Panc1 (cell line): ENCODE data around the gene ADCY7. TPM values are rescaled to one million over a fixed set of nuclear protein-coding genes. Genes with fewer than 3 reads are reported as not detected.

Source experiments
- ATAC-seq: fragments of 200-7000 bp; cut with Tn5 transposase; 2 replicates; pipeline ENCODE4 v1.9.1; 2020; ENCODE audit warnings: mild to moderate bottlenecking, moderate library complexity
- BruUV-seq: library from RNA; stranded (reverse); fragments of 400-500 nt; replicated peaks from 2 replicates; lab custom pipeline; 2021; lab: Mats Ljungman, UMichigan
- CTCF ChIA-PET: fragments of 300-600 bp; sonication (Branson Sonifier 250); formaldehyde crosslinking; loops from one replicate; lab custom pipeline; 2022; ENCODE audit warnings: antibody characterized with exemption; lab: Charles Lee
- POLR2A ChIA-PET: fragments of 300-600 bp; sonication (Branson Sonifier 250); formaldehyde crosslinking; loops from one replicate; lab custom pipeline; 2022; ENCODE audit warnings: antibody characterized with exemption; lab: Charles Lee
- DNase-seq: peaks from one replicate; pipeline ENCODE4 v3.0.0-alpha.2; 2010; ENCODE audit warnings: low read depth, low spot score
- H3K27ac ChIP-seq: 2 replicates; pipeline ENCODE4 v1.5.1; 2011; ENCODE audit warnings: mild to moderate bottlenecking, low read length, inconsistent platforms
- H3K27me3 ChIP-seq: fragments of 200-500 bp; sonication (Bioruptor generic); 2 replicates; pipeline ENCODE4 v1.6.0; 2014; ENCODE audit warnings: low read length, inconsistent platforms; ENCODE audit not compliant: control insufficient read depth, insufficient read depth
- H3K36me3 ChIP-seq: fragments of 200-500 bp; sonication (Bioruptor generic); 2 replicates; pipeline ENCODE4 v1.5.1; 2014; ENCODE audit warnings: inconsistent platforms, mild to moderate bottlenecking, low read length, moderate library complexity; ENCODE audit not compliant: control insufficient read depth, insufficient read depth
- H3K4me1 ChIP-seq: 2 replicates; pipeline ENCODE4 v1.5.1; 2011; ENCODE audit warnings: inconsistent platforms, mild to moderate bottlenecking, low read length, moderate library complexity; ENCODE audit not compliant: control insufficient read depth, insufficient read depth
- H3K4me3 ChIP-seq, 2 experiments: 2 replicates each; pipeline ENCODE4 v1.5.1; 2011 to 2012; ENCODE audit warnings: low read depth in 2 of 2, low read length in 2 of 2, mild to moderate bottlenecking in 2 of 2, inconsistent platforms in 1 of 2, moderate library complexity in 1 of 2
- H3K9me3 ChIP-seq: fragments of 200-500 bp; sonication (Bioruptor generic); 2 replicates; pipeline ENCODE4 v1.5.1; 2014; ENCODE audit warnings: low read depth, mild to moderate bottlenecking, inconsistent platforms, low read length, moderate library complexity; ENCODE audit not compliant: control insufficient read depth, insufficient read depth
- POLR2AphosphoS5 ChIP-seq: IDR thresholded peaks from 2 replicates; pipeline ENCODE4 v1.6.1; 2012; ENCODE audit warnings: mild to moderate bottlenecking, low read depth, low read length, moderate library complexity
- SIN3A ChIP-seq: IDR thresholded peaks from 2 replicates; pipeline ENCODE4 v1.6.1; 2012; ENCODE audit warnings: low read depth, mild to moderate bottlenecking, low read length, moderate library complexity, borderline replicate concordance; ENCODE audit not compliant: insufficient read depth
- TCF7L2 ChIP-seq: IDR thresholded peaks from 2 replicates; pipeline ENCODE4 v1.6.1; 2011; ENCODE audit warnings: mild to moderate bottlenecking, low read depth, low read length, inconsistent platforms
- in situ Hi-C: cut with HindIII; loops from 2 replicates; pipeline ENCODE4 v1.10.0; 2016; ENCODE audit warnings: low sequenced_read_pairs, low pct_unique_long_range_greater_than_20kb
- intact Hi-C: fragments of 100-400 bp; cut with micrococcal nuclease; formaldehyde crosslinking; loops from one replicate; pipeline ENCODE4 v1.10.0; 2022; ENCODE audit not compliant: unreplicated experiment
- total RNA-seq: library from RNA; stranded (reverse); gene quantifications from one replicate; pipeline ENCODE4 v1.2.1, GENCODE V29; 2021; ENCODE audit not compliant: unreplicated experiment
- TF ChIP-seq, protein P1 (sequence below): fragments of 450-650 bp; IDR thresholded peaks from 2 replicates; pipeline ENCODE4 v1.5.1; 2017; ENCODE audit warnings: mild to moderate bottlenecking
- TF ChIP-seq, protein P2 (sequence below), 2 experiments: IDR thresholded peaks; 2 replicates each; pipeline ENCODE4 v1.6.1; 2011 to 2012; ENCODE audit warnings: low read depth in 2 of 2, control low read depth in 1 of 2, low read length in 1 of 2, mild to moderate bottlenecking in 1 of 2, moderate library complexity in 1 of 2; ENCODE audit not compliant: insufficient read depth in 1 of 2

ADCY7 gene
- total RNA-seq, 1 experiment from 2014 or later: 6.3 TPM

DNA sequence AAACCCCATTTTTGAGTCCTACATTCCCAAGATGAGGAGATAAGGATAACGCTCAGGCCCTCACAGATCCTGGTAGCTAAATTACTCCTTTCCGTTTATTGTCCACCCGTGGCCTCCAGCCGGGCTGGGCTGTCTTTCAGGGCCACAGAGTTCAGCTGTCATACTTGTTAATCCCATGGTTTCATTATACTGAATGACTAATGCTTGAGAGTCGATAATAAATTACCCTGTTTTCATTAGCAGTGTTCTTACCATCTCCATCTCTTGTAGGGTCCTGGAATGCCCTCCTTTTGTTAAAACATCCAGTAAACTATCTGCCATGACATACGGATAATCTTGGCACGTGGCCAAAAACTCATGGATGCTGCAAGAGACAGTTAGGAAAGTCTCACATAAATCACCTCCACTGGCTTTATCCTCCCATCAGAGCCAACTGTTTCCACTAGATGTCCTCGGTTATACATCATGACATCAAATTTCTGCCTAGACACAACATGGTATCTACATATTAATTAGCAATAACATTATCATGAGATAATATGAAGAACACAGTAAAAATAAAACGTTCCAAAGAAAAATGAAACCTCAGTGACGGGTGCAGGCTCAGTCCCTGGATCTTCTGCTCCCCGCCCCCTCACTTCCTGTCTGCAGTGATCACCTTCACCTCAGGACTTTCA lies 57.1 kb downstream of the ADCY7 start:
- Histone ChIP-seq H3K36me3 (peaks cover 9% of the 10 kb centered on the region), H3K4me3 (no peak overlapping the region), H3K9me3 (no peaks in the 10 kb centered on the region), H3K4me1 (no peaks in the 10 kb centered on the region), H3K27me3 (no peaks in the 10 kb centered on the region), H3K27ac (no peak overlapping the region)
- intact Hi-C loops: no loop called here
- TF ChIP-seq, protein P1, sequence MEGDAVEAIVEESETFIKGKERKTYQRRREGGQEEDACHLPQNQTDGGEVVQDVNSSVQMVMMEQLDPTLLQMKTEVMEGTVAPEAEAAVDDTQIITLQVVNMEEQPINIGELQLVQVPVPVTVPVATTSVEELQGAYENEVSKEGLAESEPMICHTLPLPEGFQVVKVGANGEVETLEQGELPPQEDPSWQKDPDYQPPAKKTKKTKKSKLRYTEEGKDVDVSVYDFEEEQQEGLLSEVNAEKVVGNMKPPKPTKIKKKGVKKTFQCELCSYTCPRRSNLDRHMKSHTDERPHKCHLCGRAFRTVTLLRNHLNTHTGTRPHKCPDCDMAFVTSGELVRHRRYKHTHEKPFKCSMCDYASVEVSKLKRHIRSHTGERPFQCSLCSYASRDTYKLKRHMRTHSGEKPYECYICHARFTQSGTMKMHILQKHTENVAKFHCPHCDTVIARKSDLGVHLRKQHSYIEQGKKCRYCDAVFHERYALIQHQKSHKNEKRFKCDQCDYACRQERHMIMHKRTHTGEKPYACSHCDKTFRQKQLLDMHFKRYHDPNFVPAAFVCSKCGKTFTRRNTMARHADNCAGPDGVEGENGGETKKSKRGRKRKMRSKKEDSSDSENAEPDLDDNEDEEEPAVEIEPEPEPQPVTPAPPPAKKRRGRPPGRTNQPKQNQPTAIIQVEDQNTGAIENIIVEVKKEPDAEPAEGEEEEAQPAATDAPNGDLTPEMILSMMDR: peak; percentile 37
- TF ChIP-seq TCF7L2: no peak
- no peak for TF ChIP-seq POLR2AphosphoS5
- TF ChIP-seq, protein P2, sequence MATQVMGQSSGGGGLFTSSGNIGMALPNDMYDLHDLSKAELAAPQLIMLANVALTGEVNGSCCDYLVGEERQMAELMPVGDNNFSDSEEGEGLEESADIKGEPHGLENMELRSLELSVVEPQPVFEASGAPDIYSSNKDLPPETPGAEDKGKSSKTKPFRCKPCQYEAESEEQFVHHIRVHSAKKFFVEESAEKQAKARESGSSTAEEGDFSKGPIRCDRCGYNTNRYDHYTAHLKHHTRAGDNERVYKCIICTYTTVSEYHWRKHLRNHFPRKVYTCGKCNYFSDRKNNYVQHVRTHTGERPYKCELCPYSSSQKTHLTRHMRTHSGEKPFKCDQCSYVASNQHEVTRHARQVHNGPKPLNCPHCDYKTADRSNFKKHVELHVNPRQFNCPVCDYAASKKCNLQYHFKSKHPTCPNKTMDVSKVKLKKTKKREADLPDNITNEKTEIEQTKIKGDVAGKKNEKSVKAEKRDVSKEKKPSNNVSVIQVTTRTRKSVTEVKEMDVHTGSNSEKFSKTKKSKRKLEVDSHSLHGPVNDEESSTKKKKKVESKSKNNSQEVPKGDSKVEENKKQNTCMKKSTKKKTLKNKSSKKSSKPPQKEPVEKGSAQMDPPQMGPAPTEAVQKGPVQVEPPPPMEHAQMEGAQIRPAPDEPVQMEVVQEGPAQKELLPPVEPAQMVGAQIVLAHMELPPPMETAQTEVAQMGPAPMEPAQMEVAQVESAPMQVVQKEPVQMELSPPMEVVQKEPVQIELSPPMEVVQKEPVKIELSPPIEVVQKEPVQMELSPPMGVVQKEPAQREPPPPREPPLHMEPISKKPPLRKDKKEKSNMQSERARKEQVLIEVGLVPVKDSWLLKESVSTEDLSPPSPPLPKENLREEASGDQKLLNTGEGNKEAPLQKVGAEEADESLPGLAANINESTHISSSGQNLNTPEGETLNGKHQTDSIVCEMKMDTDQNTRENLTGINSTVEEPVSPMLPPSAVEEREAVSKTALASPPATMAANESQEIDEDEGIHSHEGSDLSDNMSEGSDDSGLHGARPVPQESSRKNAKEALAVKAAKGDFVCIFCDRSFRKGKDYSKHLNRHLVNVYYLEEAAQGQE (IDR thresholded peaks at IDR 0.05; ENCODE audit: insufficient read depth in 1 of 2, low read depth in 2 of 2, low read length in 1 of 2): no peak
- TF ChIP-seq SIN3A: no peak
- ATAC-seq: no peak
- BruUV-seq: no TSS peak
- in situ Hi-C loops: no loop called here
- CTCF ChIA-PET: no interaction called here
- DNase-seq: peak; percentile 8
- POLR2A ChIA-PET: no interaction called here

DNA sequence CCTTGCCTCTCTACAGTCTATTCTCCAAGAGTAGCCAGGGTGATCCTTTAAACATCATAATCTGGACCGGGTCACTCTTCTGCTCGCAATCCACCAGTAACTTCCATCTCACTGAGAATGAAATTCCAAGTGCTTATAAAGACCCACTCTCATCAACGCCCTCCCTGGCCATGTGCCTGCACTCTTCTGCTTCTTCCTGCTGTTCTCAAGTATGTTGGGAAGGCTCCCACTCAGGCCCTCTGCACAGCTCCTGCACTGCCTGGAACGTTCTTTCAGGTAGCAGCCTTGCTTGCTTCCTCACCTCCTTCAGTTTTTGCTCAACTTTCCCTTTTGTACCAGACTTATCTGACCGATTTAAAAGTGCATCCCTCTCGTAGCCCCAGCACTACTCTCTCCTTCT lies 58.0 kb downstream of the ADCY7 start:
- no peaks in the 10 kb centered on the region for H3K27me3 ChIP-seq
- DNase-seq: no peak
- no peaks in the 10 kb centered on the region for H3K4me1 ChIP-seq
- no peak for TF ChIP-seq POLR2AphosphoS5
- no peak overlapping the region for H3K4me3 ChIP-seq
- no peaks in the 10 kb centered on the region for H3K9me3 ChIP-seq
- CTCF ChIA-PET: no interaction called here
- in situ Hi-C loops: no loop called here
- H3K36me3 ChIP-seq: peaks cover 9% of the 10 kb centered on the region
- no TSS peak for BruUV-seq
- no peak overlapping the region for H3K27ac ChIP-seq
- ATAC-seq: no peak
- intact Hi-C loops: no loop called here
- POLR2A ChIA-PET: no interaction called here

DNA sequence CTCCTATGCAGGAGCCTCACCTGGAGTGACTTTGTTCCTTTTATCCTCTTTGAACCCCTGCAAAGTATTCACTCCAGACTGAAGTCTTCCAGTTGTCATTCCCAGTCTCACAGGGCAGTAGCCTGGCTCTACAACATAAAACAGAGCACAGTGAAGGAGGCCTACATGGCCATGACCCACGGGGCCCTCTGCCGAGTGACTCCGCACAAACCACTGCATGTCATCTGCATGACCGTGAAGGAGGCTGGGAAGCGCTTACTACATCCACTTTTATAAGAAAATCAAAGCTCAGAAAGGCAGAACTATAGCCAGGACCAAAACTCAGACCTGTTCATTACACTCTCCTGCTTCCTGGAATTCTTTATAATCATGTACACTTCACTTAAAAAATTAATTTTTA lies 59.9 kb downstream of the ADCY7 start:
- Histone ChIP-seq H3K36me3 (peaks cover 9% of the 10 kb centered on the region), H3K9me3 (no peaks in the 10 kb centered on the region), H3K4me1 (no peaks in the 10 kb centered on the region), H3K27me3 (no peaks in the 10 kb centered on the region), H3K4me3 (no peak overlapping the region), H3K27ac (no peak overlapping the region)
- TF ChIP-seq, protein P2 (IDR thresholded peaks at IDR 0.05; ENCODE audit: insufficient read depth in 1 of 2, low read depth in 2 of 2, low read length in 1 of 2): no peak
- TF ChIP-seq, protein P1: no peak
- no peak for TF ChIP-seq TCF7L2
- TF ChIP-seq POLR2AphosphoS5: no peak
- TF ChIP-seq SIN3A: no peak
- intact Hi-C loops: no loop called here
- in situ Hi-C loops: no loop called here
- DNase-seq (no peak), ATAC-seq (no peak)
- CTCF ChIA-PET: no interaction called here
- no TSS peak for BruUV-seq
- POLR2A ChIA-PET: no interaction called here
